ENCODE measurements around the gene ALAS1.

Gene ALAS1

DNA sequence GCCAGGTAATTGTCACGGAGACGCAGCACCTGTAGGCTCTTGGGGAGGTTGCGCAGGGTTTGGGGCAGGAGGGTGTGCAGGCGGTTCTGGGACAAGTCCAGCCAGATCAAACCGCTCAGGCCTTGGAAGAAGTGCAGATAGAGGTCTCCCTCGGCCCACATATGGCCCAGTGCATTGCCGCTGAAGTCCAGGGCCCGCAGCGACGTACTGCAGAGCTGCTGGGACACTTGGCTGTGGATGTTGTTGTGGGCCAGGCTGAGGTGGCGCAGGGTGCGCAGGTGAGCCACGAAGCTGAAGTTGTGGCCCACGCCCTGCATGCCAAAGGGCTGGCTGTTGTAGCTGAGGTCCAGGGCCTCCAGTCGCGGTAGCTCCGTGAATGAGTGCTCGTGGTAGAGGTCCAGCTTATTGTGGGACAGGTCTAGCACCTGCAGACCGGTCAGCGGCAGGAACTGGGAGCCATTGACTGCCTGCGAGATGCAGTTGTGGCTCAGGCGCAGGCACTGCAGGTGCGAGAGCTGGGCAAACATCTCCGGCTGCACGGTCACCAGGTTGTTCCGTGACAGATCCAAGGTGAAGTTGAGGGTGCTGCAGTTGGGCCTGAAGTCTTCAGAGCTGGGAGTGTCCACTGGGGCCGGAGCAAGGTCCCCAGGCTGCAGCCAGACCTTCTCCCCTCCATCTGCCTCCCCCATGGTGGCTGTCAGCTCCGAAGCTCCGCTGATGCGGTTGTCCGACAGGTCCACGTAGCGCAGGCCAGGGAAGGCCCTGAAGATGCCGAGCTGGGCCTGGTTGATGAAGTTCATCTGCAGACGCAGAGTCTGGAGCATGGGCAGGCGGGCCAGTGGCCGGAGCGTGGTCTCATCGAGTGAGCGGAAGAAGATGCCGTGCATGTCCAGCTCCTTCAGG lies 24.6 kb downstream of the ALAS1 start:
- DNase-seq: no peak

DNA sequence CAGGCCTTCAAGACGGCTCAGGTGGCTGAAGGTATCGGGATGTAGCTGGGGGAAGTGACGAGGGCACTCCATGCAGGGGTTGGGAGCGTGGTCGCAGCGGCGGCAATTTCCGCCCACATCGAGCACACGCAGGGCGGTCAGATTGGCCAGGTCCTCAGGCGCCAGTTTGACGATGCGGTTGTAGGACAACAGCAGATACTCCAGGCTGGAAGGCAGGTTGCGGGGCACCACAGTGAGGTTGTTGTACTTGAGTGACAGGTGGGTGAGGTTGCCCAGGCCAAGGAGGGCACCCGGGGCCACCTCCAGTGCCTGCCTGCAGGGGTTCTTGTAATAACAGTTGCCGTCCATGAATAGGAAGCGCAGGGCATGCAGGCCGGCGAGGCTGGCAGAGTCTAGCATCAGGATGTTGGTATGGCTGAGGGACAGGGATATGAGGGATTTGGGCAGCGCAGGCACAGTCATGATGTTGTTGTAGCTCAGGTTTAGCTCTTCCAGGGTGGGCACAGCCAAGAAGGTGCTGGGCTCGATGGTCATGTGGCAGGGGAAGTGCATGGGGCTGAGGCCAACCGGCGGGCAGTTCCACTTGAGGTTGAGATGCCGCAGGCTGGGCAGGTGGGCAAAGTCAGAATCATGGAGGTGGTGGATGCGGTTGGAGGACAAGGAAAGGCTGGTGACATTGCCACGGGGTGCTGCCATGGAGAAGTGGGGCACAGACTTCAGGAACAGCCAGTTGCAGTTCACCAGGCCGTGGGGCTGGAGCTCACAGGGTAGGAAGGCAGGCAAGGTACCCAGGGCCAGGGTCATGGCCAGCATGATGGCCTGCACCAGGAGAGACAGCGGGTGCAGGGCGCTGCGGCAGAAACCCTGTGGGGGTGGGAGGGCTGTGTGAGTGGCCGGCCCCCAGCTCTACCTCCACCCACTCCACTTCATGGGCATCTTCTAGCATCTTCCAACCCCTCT lies 25.8 kb downstream of the ALAS1 start:
- no peak for DNase-seq

DNA sequence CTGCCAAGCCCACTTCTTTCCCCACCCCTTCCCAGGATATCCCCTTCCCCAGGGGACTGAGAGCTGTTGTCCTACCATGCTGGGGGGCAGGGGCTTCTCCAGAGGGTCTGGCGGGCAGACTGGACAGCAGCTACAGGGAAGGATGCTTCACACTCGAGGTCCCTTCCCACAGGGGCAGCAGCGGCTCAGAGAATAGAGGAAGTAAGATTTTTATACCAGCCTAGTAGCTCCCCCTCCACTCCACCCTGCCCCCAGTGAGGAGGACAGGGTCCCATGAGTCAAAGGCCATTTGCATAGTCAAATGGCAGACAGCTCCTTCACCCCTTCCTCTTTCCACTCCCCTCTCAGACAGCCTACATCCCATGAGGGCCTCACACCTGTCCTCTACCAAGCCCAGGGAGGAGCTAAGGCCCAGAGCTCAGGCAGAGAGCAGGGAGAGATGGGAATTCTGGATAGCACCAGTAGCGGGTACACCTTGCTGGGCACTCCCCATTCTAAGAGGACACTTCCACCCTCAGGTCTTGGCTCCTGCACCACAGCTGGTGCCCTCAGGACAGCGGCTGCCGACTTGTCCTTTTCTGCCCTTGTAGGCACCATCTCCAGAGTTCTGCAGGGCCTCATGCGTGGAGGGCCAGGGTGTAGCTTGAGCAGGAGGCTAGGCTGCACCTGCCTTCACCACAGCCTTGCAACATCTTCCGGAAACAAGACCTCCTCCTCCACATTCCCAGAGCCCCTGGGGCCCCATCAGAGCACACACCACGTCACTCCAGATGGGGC lies 27.7 kb downstream of the ALAS1 start, which contains the start of gene TLR9:
TSS of gene TLR9 (minus strand) at position 194 of the 777 bp plus-strand sequence. CDS start at position 78, 116 bp downstream.
- no peak for DNase-seq

DNA sequence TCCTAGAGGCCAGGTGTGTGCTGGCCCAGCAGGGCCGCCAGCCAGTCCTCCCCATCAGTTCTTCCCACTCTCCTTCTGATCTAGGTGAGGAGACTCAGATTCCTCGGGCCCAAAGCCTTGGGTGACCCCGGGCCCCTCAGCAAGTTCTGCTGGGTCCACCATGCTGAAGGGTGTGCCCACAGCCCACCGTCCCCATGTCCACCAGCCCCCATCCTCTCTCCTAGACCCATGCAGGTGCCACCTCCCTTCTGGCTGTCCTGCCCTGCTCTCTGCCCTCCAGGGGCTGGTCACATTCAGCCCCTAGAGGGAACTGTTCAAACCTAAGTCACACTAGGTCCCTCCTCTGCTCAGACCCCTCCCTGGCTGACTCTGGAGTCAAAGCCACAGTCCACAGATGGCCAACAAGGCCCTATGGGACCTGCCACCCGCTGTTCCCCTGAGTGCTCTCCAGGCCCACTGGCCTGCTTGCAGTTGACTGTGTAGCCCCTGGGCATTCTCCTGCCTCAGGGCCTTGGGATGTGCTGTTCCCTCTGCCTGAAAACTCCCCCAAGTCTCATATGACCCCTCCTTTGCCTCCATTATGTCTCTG lies 28.4 kb downstream of the ALAS1 start:
- no peak for DNase-seq

DNA sequence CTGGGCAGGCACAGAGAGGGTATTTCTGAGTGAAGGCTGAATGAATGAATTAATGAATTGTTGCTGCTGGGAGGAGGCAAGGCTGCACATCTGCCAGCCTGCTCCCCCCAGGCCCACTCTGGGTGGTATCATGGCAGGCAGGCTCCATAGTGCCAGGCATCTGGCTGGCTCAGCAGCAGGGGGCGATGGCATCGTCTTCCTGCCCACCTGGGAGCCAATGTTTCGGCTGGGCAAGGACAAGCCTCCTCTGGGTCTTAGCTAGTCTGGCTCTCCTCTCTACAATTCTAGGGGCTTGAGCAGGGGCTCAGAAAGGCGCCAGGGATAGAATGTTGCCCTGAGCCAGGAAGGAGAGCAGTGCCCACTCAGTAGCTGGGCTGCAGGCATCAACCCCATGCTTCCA lies 29.2 kb downstream of the ALAS1 start:
- DNase-seq: no peak

DNA sequence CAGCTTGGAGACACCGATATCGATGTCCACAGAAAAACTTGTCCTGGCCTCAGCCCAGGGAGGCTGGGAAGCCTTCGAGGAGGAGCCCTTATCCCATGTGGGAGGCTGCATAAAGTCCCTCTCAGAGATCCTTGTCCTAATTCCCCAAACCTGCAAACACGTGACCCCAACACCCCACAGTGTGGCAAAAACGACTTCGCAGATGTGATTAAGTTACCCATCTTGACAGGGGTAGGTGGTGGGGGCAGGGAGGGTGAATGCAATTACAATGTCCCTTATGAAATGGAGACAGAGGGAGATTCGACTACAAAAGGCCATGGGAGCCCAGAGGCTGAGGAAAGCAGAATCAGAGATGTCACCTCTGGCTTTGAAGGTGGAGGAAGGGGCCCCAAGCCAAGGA lies 29.8 kb downstream of the ALAS1 start:
- no peak for DNase-seq

DNA sequence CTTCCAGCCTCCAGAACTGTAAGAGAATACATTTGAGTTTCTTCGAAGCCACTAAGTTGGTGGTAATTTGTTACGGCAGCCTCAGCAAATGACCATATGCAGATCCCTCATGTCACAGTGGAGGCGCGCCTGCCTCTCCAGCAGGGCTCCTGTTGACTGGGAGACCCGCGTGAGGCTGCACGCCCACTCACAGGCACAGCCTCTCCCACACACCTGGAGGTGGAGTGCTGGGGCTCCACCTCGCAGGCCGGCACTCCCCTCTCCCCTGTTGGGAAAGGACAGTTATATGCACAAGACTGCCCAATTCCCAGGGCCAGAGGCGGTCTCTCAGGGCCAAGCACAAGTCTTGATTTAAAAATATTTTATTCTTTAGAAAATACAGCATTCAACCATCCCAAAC lies 30.3 kb downstream of the ALAS1 start:
- no peak for DNase-seq

DNA sequence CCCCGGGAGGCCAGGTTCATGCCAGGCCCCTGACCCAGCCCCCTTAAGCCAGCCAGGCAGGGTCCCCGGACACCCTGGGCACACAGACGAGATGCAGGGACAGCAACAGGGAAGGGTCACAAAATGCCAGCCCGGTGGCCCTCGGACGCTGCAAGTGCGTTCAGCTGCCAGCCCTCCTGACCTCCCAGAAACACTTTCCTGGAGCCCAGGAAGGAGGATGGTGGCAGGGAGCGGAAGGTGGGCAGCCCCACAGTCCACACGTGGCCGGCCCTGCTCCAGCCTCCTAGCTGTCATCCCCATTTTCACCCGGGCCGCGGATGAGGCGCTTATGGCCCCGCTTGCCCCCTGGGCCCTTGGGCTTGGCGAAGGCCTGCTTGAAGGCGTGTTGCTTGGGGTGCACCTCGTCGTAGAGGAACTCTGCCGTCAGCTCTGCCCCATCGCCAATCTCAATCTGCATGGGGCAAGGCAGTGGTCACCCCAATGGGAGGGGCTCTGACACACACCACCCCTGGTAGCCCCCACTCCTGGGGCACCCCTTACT lies 30.9 kb downstream of the ALAS1 start:
- no peak for DNase-seq

DNA sequence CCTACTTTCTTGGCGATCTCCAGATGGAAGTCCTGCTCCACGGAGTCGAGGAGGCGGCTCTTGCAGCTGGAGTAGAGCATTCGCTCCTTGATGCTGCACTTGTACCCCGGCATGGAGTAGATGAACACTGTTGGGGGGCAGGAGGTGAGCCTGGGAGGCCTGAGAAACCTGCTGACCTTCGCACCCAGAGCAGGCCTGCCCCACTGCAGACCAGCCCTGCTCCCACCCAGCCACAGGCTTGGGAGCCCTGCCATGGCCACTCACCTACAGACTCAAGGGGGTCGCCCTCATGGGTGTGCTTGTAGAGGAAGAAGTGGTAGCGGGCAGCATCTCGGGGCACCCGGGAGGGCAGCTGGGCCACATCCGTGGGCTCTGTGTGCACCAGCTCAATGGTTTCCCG lies 31.7 kb downstream of the ALAS1 start:
- no peak for DNase-seq

DNA sequence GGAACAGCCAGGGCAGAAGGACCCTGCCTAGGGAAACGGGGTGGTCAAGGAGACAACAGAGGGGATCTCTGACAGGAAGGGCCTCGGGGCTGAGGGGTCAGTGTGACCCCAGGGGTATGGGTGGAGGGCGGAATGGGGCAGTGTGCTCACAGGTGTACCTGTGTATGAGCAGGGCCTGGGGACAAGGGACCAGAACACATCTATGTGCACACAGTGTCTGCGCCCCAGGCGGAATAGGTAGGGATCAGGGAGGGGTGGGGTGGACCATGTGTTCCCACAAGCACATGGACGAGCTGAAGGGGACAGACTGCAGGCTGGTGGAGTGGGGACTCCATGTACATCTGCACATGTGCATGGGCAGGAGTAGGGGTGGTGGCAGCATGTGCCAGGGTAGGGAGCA lies 32.5 kb downstream of the ALAS1 start:
- no peak for DNase-seq

DNA sequence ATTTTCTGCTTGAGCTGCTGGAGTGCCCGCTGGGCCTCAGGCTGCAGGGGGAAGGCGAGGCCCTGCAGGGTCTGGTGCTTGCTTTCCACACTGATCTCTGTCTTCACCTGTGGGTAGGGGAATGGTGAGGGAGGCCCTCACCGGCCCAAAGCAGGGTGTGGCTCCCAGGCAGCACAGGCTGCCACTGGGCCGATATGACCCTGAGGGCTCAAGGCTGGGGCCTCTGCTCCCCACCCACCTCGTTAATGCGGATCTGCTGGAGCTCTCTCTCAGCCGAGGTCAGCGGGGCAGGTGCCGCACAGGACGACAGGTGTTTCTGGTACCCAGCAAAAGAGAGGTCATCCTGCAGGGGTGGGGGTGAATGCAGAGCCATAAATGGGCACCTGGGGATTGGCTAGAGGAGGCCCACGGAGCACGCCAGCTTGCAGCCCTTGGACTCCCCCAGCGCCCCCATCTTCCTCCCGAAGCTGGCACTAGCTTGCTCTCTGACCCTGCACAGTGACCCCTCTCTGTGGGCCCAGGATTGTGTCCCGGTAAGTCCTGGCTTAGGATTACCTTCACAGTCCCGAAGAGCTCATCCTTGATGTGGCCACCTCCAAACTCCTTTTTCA lies 33.0 kb downstream of the ALAS1 start:
- no peak for DNase-seq

DNA sequence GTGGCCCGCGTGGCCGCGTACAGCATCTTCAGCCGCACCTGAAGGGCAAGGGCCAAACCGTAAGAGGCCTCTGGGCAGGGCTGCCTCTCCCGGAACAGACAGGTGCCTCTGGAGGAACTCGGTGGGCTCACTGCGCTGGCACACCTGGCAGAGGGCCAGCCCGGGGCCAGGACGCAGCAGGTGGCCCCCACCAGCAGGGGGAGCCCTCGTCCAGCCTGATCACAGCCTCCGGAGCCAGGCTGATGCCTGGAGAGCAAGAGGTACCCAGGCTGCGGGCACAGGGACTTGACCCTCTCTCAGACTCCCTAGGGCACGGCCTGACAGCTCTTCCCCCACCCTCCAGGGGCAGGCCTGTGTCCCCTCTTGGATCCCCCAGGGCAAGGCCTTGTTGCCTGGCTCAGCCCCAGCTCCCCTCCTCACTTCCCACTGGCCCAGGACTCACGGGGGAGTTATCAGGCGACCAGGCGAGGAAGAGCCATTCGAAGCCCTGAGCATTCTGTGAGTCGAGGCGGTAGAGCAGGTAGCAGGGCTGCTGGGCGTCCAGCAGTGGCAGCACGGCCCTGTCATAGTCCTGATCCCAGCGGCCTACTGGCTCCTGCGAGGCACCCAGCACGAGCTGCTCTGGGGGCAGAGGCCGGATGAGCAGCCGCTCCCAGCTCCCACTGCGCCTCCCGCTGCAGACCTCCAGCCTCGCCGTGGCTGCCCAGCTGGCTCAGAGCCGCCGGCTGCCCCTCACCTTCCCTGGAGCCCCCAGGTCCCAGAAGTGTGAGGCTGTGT lies 33.7 kb downstream of the ALAS1 start:
- peak; percentile 60 for DNase-seq

DNA sequence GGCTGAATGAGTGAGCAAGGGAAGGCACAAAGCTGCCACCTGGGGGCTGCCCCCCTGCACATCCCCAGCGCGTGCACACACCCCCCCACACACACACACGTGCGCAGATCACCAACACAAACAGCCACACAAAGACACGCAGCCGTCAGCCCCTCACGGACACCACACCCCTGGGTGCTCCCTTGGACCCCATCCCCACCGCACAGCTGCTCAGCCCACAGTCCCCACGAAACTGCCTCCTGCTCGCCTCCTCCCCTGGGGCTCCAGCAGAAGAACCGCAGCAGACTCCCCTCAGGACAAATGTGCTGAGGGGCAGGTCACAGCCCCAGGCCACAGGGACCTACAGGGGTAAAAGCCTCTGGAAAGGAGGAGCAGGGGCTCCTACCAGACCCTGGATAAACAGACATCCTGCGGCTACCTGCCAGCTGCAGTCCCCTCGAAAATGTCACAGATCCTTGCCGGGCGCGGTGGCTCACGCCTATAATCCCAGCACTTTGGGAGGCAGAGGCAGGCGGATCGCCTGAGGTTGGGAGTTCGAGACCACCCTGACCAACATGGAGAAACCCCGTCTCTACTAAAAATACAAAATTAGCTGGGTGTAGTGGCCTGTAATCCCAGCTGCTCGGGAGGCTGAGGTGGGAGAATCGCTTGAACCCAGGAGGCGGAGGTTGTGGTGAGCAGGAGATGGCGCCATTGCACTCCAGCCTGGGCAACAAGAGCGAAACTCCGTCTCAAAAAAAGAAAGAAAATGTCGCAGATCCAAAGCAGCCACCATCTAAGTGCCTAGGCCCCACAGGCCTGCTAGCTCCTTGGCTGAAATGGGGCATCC lies 34.5 kb downstream of the ALAS1 start:
- peak; percentile 44 for DNase-seq

DNA sequence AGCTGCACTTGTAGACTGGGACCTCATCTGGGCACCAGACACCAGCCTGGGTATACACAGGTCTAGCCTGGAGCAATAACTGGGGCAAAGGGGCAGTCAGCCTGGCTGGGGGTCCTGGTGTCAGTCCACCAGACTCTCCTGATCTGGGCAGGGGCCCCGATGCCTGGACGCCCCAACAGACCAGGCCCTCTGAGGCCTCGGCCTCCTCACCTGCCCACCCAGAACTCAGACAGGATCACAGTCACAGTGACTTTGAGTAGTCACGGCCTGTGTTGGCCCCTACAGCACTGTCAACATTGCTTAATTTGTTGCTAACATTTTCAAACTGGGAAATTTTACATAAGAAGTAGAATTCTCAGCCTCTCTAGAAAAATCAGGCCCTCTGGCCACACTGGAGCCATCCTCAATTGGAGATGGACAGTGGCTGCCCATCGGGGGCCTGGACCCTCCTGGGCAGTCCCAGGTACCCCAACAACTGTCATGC lies 35.2 kb downstream of the ALAS1 start:
- no peak for DNase-seq

DNA sequence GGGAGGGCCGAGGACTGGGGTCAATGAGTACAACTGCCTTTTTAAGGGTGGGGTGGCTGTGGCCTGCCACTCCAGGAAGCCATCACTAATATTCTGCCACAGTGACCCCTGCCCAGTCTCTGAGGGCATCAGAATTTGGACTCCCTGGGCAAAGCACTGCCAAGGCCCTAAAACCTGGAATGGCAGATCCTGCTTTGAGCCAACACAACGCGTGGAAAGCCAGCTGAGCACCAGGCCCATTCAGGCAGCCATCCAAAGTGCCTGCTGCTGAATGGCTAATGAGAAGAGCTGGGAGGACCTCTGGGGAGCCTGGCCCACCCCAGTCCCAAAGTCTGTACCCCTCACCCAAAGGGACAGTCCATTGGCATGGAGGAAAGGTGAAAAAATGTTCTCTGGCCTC lies 36.0 kb downstream of the ALAS1 start:
- DNase-seq: no peak

DNA sequence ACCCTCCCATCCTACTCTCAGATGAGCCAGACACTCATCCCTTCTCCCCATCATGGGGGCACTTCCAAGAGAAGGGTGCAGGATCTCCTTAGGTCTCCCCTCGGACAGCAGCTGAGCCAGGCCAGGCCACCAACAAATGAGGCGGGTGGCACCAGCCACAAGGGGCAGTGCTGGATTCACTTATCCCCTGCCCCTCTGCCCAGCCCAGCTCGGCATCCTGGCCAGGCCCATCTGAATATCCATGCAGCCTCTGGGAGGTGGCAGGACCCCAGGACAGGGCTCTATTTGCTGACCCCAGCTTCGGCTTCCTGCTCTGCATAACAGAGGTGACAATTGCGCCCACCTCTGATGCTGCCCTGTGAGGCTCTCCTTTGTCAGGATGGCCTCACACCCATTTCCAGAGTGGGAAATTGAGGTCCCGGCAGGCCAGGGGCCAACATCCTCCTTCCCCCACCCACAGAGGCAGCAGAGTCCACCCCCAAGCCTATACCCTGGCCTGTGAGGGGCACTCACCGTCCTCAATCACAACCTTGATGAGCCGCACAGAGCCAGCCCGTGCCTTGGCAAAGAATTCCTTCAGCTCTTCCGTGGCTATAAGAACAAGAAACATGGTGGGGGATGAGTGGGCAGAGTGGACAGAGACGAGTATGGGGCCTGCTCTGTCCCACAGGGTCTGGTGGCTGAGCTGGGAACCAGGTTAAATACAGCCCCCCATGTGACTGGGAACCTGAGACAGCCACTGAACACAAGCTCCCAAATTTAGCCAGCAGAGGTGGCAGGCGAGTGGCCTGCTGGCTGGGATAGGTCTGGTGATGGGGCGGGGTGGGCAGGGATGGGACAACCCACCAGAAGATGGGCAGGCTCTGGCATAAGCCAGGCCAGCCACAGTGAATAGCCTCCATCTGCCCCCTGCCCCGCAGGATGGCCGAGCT lies 36.8 kb downstream of the ALAS1 start:
- no peak for DNase-seq

DNA sequence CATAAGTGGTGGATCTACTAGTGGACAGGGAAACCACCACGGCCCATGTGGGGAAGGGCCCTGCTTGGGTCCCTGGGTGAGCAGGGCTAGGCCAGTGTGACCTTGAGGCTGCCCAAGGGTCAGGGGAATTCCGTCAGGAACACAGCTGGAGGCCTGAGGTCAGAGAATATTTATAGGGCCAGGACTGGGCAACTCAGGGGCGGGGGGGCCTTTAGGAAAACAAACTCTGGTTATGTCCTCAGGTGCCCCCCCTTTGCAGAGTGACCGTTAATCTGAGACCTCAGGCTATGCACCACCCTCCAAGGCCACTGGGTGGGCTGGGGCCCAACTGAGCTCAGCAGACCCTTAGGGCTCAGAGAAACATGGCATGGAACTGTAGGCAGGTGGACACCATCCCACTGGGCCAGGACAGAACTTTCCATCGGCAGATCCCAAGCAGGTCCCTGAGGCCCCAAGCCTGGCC lies 38.5 kb downstream of the ALAS1 start:
- DNase-seq: no peak

DNA sequence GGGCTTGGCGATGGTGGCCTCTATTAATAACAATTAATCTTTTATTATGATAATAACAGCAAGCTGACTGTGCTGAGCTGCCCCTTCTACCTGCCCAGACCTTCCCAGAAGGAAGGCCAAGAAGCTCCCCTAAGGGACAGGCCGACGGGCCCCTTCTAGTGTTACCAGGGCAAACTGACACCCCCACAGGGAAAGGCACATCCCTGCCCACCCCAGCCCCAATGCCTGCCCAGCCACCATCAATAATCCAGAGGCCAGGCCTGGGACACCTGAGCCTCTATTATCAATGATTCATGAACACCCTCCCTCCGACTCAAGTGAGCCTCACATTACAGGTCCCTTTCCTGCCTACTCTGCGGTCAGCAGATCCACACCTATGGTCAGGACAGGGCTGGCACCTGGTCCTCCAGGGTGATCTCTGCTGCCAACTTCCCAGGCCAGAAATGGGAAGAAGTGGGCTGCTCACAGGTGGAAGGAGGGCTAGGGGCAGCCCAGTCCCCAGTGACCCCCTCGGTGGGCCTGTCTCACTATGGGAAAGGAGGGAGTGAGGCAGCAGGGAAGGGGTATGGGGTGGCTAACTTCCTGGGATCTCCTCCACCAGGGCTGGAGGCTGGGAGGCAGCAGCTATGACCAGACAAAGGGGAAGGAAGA lies 39.2 kb downstream of the ALAS1 start:
- DNase-seq: no peak

All from retina (tissue), 1 donor.